ENCODE measurements around the gene VPS54.

VPS54 gene

GRCh38 chr2:64019975-64020528 lies 824 bp upstream of the VPS54 start:
- no peaks in the 10 kb centered on the region for H3K9me3 ChIP-seq (ENCODE audit: control insufficient read depth, insufficient read depth, low read depth, low read length)
- H3K4me1 ChIP-seq (ENCODE audit: control insufficient read depth, insufficient read depth, low read length), result peaks cover 15% of the 10 kb centered on the region
- no peaks in the 10 kb centered on the region for H3K27me3 ChIP-seq (ENCODE audit: control insufficient read depth, insufficient read depth, low read length)
- 0 out of 2 replicates have a peak overlapping the region, but pooled peaks have one; percentile 76 for H3K27ac ChIP-seq (ENCODE audit: low read depth, low read length)
- peak overlapping the region; percentile 79 for H3K9ac ChIP-seq (ENCODE audit: low read length)
- no peaks in the 10 kb centered on the region for H3K36me3 ChIP-seq (ENCODE audit: control insufficient read depth, insufficient read depth, low read length)
- peak overlapping the region; percentile 82; the same call in 1 of the 2 replicates for H3K4me3 ChIP-seq (ENCODE audit: low read depth, low read length)

- Histone ChIP-seq H3K9me3 (ENCODE audit: control insufficient read depth, insufficient read depth, low read depth, low read length) (no peaks in the 10 kb centered on the region), H3K9ac (ENCODE audit: low read length) (peak overlapping the region; percentile 79), H3K4me1 (ENCODE audit: control insufficient read depth, insufficient read depth, low read length) (peaks cover 12% of the 10 kb centered on the region), H3K36me3 (ENCODE audit: control insufficient read depth, insufficient read depth, low read length) (no peaks in the 10 kb centered on the region), H3K4me3 (ENCODE audit: low read depth, low read length) (peak overlapping the region; percentile 82), H3K27ac (ENCODE audit: low read depth, low read length) (peak overlapping the region; percentile 51; the same call in 1 of the 2 replicates), H3K27me3 (ENCODE audit: control insufficient read depth, insufficient read depth, low read length) (no peaks in the 10 kb centered on the region)
These were observed 536 bp downstream of the VPS54 start for GRCh38 chr2:64018701-64019082.

- peak overlapping the region; percentile 79 for H3K9ac ChIP-seq (ENCODE audit: low read length)
- H3K9me3 ChIP-seq (ENCODE audit: control insufficient read depth, insufficient read depth, low read depth, low read length), result no peaks in the 10 kb centered on the region
- no peaks in the 10 kb centered on the region for H3K27me3 ChIP-seq (ENCODE audit: control insufficient read depth, insufficient read depth, low read length)
- H3K27ac ChIP-seq (ENCODE audit: low read depth, low read length), result peak overlapping the region; percentile 51; the same call in 1 of the 2 replicates
- peak overlapping the region; percentile 82 for H3K4me3 ChIP-seq (ENCODE audit: low read depth, low read length)
- peaks cover 10% of the 10 kb centered on the region for H3K4me1 ChIP-seq (ENCODE audit: control insufficient read depth, insufficient read depth, low read length)
- H3K36me3 ChIP-seq (ENCODE audit: control insufficient read depth, insufficient read depth, low read length), result no peaks in the 10 kb centered on the region
These were observed 1.2 kb downstream of the VPS54 start for GRCh38 chr2:64017811-64018700.

- H3K27ac ChIP-seq (ENCODE audit: low read depth, low read length), result no peak overlapping the region
- H3K9ac ChIP-seq (ENCODE audit: low read length), result no peak overlapping the region
- no peaks in the 10 kb centered on the region for H3K36me3 ChIP-seq (ENCODE audit: control insufficient read depth, insufficient read depth, low read length)
- H3K27me3 ChIP-seq (ENCODE audit: control insufficient read depth, insufficient read depth, low read length), result no peaks in the 10 kb centered on the region
- H3K4me1 ChIP-seq (ENCODE audit: control insufficient read depth, insufficient read depth, low read length), result peaks cover 10% of the 10 kb centered on the region
- no peak overlapping the region for H3K4me3 ChIP-seq (ENCODE audit: low read depth, low read length)
- H3K9me3 ChIP-seq (ENCODE audit: control insufficient read depth, insufficient read depth, low read depth, low read length), result no peaks in the 10 kb centered on the region
These were observed 3.3 kb downstream of the VPS54 start for GRCh38 chr2:64015898-64016297.

DNA sequence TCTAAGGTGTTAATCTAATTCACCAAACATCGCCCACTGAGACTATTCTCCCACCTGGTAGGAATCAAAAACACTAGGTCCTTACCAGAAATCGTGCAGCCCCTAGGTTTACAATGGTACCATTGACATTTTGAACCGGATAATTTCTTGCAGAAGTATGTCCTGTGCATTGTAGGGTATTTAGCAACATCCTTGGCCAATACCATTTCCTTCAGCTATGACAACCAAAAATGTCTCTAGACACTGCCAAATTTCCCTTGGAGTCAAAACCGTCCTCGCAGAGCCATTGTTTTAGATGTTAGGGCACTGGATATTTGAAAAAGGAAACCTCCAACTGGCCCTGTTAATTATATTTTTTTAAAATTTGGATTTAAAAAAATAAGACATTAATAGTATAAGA lies 3.8 kb downstream of the VPS54 start:
- Histone ChIP-seq H3K9me3 (ENCODE audit: control insufficient read depth, insufficient read depth, low read depth, low read length) (no peaks in the 10 kb centered on the region), H3K27ac (ENCODE audit: low read depth, low read length) (no peak overlapping the region), H3K27me3 (ENCODE audit: control insufficient read depth, insufficient read depth, low read length) (no peaks in the 10 kb centered on the region), H3K4me1 (ENCODE audit: control insufficient read depth, insufficient read depth, low read length) (peaks cover 10% of the 10 kb centered on the region), H3K36me3 (ENCODE audit: control insufficient read depth, insufficient read depth, low read length) (no peaks in the 10 kb centered on the region), H3K4me3 (ENCODE audit: low read depth, low read length) (no peak overlapping the region), H3K9ac (ENCODE audit: low read length) (no peak overlapping the region)

DNA sequence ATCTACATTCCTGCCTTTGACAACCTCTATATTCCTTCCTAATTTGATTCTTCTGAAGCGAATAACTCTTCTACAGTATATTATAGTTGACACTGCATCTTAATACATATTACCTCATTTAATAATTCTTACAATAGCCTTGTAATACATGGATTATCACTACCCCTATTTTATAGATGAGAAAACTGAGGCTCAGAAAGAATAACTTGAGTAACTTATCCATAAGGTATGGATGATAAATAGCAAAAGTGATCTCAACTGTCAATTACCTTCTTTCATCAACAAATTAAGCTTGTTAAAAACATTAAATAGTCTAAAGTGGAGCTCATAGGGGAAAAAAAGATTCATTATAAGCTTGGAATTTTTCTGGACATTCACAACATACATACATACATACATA lies 4.6 kb downstream of the VPS54 start:
- Histone ChIP-seq H3K36me3 (ENCODE audit: control insufficient read depth, insufficient read depth, low read length) (no peaks in the 10 kb centered on the region), H3K4me3 (ENCODE audit: low read depth, low read length) (no peak overlapping the region), H3K4me1 (ENCODE audit: control insufficient read depth, insufficient read depth, low read length) (peaks cover 6% of the 10 kb centered on the region), H3K27me3 (ENCODE audit: control insufficient read depth, insufficient read depth, low read length) (no peaks in the 10 kb centered on the region), H3K9me3 (ENCODE audit: control insufficient read depth, insufficient read depth, low read depth, low read length) (no peaks in the 10 kb centered on the region), H3K27ac (ENCODE audit: low read depth, low read length) (no peak overlapping the region), H3K9ac (ENCODE audit: low read length) (no peak overlapping the region)

GRCh38 chr2:64013053-64013452 lies 6.2 kb downstream of the VPS54 start:
- Histone ChIP-seq H3K36me3 (ENCODE audit: control insufficient read depth, insufficient read depth, low read length) (no peaks in the 10 kb centered on the region), H3K9me3 (ENCODE audit: control insufficient read depth, insufficient read depth, low read depth, low read length) (no peaks in the 10 kb centered on the region), H3K9ac (ENCODE audit: low read length) (no peak overlapping the region), H3K4me1 (ENCODE audit: control insufficient read depth, insufficient read depth, low read length) (0 out of 2 replicates have a peak, but pooled peaks cover 3% of the 10 kb centered on the region), H3K27ac (ENCODE audit: low read depth, low read length) (no peak overlapping the region), H3K27me3 (ENCODE audit: control insufficient read depth, insufficient read depth, low read length) (no peaks in the 10 kb centered on the region), H3K4me3 (ENCODE audit: low read depth, low read length) (no peak overlapping the region)

GRCh38 chr2:64012115-64012514 lies 7.1 kb downstream of the VPS54 start:
- no peaks in the 10 kb centered on the region for H3K36me3 ChIP-seq (ENCODE audit: control insufficient read depth, insufficient read depth, low read length)
- no peaks in the 10 kb centered on the region for H3K9me3 ChIP-seq (ENCODE audit: control insufficient read depth, insufficient read depth, low read depth, low read length)
- 0 out of 2 replicates have a peak, but pooled peaks cover 3% of the 10 kb centered on the region for H3K4me1 ChIP-seq (ENCODE audit: control insufficient read depth, insufficient read depth, low read length)
- H3K27me3 ChIP-seq (ENCODE audit: control insufficient read depth, insufficient read depth, low read length), result no peaks in the 10 kb centered on the region
- no peak overlapping the region for H3K4me3 ChIP-seq (ENCODE audit: low read depth, low read length)
- H3K9ac ChIP-seq (ENCODE audit: low read length), result no peak overlapping the region
- H3K27ac ChIP-seq (ENCODE audit: low read depth, low read length), result no peak overlapping the region

GRCh38 chr2:64008434-64009009 lies 10.7 kb downstream of the VPS54 start:
- Histone ChIP-seq H3K27ac (ENCODE audit: low read depth, low read length) (no peak overlapping the region), H3K4me1 (ENCODE audit: control insufficient read depth, insufficient read depth, low read length) (no peaks in the 10 kb centered on the region), H3K36me3 (ENCODE audit: control insufficient read depth, insufficient read depth, low read length) (peaks cover 5% of the 10 kb centered on the region; the same call in 1 of the 2 replicates), H3K9ac (ENCODE audit: low read length) (no peak overlapping the region), H3K4me3 (ENCODE audit: low read depth, low read length) (no peak overlapping the region), H3K27me3 (ENCODE audit: control insufficient read depth, insufficient read depth, low read length) (no peaks in the 10 kb centered on the region), H3K9me3 (ENCODE audit: control insufficient read depth, insufficient read depth, low read depth, low read length) (no peaks in the 10 kb centered on the region)

- Histone ChIP-seq H3K27me3 (ENCODE audit: control insufficient read depth, insufficient read depth, low read length) (no peaks in the 10 kb centered on the region), H3K9me3 (ENCODE audit: control insufficient read depth, insufficient read depth, low read depth, low read length) (no peaks in the 10 kb centered on the region), H3K36me3 (ENCODE audit: control insufficient read depth, insufficient read depth, low read length) (peaks cover 5% of the 10 kb centered on the region; the same call in 1 of the 2 replicates), H3K27ac (ENCODE audit: low read depth, low read length) (no peak overlapping the region), H3K4me3 (ENCODE audit: low read depth, low read length) (no peak overlapping the region), H3K4me1 (ENCODE audit: control insufficient read depth, insufficient read depth, low read length) (no peaks in the 10 kb centered on the region), H3K9ac (ENCODE audit: low read length) (no peak overlapping the region)
These were observed 11.3 kb downstream of the VPS54 start for GRCh38 chr2:64007924-64008323.
